IPS-18c (cell line): ENCODE results near the gene AHDC1.
"Not testable (repeated sequence)": the region's sequence is repeated elsewhere in the genome, so short reads cannot be mapped to it uniquely, and the experiment has no call there.

Experiments
- H3K4me3 ChIP-seq: 2 replicates; pipeline ENCODE4 v1.7.0; 2013; ENCODE audit warnings: low read depth, mild to moderate bottlenecking, low read length, moderate library complexity; ENCODE audit not compliant: insufficient read depth
- H3K9me3 ChIP-seq: one replicate; pipeline ENCODE4 v1.6.1; 2013; ENCODE audit warnings: mild to moderate bottlenecking, low read length, moderate library complexity; ENCODE audit not compliant: control insufficient read depth, insufficient read depth

The AHDC1 gene, protein sequence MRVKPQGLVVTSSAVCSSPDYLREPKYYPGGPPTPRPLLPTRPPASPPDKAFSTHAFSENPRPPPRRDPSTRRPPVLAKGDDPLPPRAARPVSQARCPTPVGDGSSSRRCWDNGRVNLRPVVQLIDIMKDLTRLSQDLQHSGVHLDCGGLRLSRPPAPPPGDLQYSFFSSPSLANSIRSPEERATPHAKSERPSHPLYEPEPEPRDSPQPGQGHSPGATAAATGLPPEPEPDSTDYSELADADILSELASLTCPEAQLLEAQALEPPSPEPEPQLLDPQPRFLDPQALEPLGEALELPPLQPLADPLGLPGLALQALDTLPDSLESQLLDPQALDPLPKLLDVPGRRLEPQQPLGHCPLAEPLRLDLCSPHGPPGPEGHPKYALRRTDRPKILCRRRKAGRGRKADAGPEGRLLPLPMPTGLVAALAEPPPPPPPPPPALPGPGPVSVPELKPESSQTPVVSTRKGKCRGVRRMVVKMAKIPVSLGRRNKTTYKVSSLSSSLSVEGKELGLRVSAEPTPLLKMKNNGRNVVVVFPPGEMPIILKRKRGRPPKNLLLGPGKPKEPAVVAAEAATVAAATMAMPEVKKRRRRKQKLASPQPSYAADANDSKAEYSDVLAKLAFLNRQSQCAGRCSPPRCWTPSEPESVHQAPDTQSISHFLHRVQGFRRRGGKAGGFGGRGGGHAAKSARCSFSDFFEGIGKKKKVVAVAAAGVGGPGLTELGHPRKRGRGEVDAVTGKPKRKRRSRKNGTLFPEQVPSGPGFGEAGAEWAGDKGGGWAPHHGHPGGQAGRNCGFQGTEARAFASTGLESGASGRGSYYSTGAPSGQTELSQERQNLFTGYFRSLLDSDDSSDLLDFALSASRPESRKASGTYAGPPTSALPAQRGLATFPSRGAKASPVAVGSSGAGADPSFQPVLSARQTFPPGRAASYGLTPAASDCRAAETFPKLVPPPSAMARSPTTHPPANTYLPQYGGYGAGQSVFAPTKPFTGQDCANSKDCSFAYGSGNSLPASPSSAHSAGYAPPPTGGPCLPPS (N-terminal part only)

DNA sequence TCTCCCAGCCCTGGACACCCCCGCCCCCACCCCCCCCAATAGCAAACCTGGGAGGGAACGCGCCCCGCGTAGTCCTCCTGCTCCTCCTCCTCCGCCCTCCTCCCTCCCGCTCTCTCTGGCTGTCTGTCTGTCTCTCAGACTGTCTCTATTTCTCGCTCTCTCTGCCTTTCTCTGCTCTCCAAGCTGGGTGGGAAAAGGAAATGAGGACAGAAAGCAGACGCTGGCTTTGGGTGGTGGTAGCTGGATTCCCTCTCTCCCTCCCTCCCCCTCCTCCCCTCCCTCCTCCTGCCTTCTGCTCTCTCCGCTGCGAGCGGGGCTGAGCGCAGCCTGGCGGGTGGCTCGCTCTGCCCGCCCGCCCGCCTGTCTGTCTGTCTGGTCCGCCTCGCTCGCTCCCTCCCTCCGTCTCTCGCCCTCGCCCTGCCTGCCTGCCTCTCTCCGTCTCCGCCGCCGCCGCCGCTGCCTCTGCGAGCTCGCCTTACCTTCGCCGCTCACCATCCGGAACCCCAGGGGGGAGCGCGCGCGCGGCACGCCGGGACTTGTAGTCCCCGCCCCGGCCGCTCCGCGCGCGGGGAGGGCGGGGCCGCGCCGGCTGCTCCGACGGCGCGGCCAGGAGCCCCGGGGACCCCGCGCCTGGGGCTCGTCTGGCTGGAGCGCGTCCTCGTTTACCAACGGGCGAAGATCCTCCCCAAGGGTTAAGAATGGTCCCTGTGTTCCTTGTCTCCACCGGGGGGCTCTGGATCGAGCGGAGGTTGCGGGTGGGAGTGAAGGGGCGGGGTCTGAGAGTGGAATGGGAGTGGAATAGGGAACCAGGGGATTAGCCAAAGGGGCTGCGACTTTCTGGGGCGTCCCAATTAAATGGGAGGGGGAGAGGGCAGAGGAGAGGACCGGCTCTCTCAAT lies at the start of gene AHDC1:
Gene AHDC1, minus strand, starts transcription at position 464 of the 898 bp plus-strand sequence. CDS start 52,029 bp downstream, outside the sequence.
- H3K9me3 ChIP-seq, result peaks cover 5% of the 10 kb centered on the region
- peak within 1 kb of the TSS; percentile 77 for H3K4me3 ChIP-seq

DNA sequence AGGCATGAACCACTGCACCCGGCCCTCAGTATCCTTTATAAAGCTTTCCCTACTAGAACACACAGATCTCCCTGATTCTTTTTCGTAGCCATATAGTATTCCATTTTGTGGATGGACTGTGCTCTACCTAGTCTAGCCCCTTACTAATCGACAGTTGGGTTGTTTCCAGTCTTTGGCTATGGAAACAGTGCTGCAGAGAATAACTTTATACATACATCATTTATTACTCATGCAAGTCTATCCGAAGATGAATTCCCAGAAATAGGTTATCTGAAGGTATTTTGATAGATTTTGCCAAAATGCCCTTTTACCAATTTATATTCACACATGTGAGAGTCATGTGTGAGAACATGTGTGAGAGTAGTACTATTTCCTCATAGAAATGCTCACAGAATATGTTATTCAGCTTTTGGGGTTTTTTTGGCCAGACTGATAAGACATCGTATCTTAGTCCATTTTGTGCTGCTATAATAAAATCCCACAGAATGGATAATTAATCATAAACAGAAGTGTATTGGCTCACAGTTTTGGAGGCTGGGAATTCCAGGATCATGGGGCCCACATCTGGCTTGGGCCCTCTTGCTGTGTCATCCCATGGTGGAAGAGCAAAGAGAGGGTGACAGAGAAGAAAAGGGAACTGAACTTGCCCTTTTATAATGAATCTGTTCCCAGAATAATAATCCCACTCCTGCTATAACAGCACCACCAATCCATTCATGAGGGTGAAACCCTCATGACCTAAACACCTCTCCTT lies 48.3 kb upstream of the AHDC1 start:
- H3K9me3 ChIP-seq, result no peaks in the 10 kb centered on the region
- no peak overlapping the region for H3K4me3 ChIP-seq

DNA sequence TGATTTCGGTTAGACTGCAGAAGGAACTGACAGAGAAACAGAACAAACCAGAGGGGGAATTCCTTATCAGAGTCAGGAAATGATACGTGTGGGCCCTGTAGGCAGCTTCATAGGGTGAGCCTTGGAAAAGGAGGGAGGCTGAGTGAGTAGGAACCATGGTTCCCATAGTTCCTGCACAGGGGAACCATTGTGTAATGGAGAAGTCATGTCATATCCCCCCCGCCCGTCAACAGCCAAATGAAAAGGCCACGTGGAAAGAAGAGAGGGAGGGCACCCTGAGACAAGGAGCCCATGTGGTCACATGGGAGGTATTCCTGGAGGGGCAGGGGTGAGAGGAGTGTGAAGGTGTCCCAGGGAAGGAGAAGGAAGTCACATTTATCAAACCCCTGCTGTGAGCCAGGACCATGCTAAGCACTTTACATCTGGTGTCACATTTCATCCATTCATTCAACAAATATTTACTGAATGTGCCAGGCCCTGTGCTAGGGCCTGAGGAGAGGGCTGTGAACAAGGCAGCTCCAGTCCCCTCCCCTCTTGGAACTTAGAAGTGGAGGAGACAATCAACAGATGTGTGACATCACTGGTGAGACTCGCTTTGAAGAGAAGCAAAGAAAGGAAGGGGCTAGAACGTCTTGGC lies 46.7 kb upstream of the AHDC1 start:
- Histone ChIP-seq H3K9me3 (no peaks in the 10 kb centered on the region), H3K4me3 (no peak overlapping the region)

DNA sequence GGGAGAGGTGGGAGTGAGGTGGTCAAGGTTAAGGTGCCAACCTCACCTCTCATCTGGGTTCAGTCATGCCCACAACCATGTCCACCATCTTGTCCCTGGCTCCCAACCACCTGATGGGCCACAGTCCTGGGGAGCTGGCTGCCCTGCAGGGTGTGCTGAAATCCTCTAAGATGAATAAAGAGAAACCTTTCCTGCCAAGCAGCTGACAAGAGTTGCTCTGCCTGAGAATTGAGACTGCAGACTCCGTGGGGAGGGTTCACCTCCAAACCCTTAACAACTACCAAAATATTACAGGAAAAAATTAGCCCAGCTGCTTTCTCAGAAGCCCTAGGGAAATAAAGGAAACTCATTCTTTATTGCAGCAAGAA lies 46.2 kb upstream of the AHDC1 start:
- Histone ChIP-seq H3K9me3 (no peaks in the 10 kb centered on the region), H3K4me3 (no peak overlapping the region)

GRCh38 chr1:27649306-27649635 lies 45.3 kb upstream of the AHDC1 start:
- no peaks in the 10 kb centered on the region for H3K9me3 ChIP-seq
- H3K4me3 ChIP-seq, result no peak overlapping the region

DNA sequence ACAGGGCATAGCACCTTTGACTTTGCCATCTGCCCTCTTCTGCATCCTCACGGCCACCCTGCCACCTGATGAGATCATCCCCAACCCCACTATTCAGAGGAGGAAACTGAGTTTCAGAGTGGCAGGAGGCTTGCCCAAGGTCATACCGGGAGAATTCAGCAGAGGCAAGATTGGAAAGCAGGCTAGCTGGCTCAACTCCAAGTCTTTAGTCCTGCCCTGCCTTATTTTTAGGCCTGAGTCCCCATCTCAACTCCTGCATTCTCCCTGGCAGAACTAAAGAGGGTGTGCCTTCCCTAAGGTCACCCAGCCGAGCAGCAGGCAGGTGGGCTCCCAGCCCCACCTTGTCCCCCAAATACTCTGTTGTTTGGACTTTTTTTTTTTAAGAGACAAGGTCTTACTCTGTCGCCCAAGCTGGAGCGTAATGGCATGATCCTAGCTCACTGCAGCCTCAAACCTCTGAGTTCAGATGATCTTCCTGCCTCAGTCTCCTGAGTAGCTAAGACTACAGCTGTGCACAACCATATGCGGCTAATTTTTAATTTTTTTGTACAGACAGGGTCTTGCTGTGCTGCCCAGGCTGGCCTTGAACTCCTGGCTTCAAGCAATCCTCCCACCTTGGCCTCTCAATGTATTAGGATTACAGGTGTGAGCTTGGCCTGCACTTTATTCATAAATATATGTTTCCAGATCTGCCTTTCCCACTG lies 44.8 kb upstream of the AHDC1 start:
- Histone ChIP-seq H3K4me3 (no peak overlapping the region), H3K9me3 (no peaks in the 10 kb centered on the region)

- Histone ChIP-seq H3K9me3 (no peaks in the 10 kb centered on the region), H3K4me3 (no peak overlapping the region)
Measured at GRCh38 chr1:27647328-27647727, 43.4 kb upstream of the AHDC1 start.

DNA sequence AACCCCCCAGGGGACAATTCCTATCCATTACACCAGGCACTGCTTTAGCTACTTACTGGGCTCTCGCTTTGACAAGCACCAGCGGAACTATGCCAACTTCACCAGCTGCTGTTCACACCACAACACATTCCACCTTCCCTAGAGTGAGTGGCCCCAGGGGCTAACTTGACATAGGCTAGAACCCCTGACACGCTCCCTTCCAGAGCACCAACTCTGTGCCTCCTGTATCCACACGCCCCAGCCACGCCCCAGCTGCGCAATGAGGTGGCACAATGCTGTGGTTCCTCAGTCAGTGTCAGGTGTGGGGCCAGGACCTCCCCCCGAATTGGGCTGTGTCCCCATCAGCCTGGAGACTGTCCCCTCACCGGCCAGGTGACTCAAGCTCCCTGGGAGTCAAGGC lies 42.7 kb upstream of the AHDC1 start:
- Histone ChIP-seq H3K4me3 (no peak overlapping the region), H3K9me3 (no peaks in the 10 kb centered on the region)

GRCh38 chr1:27645071-27645415 lies 41.1 kb upstream of the AHDC1 start:
- H3K4me3 ChIP-seq, result no peak overlapping the region
- no peaks in the 10 kb centered on the region for H3K9me3 ChIP-seq

DNA sequence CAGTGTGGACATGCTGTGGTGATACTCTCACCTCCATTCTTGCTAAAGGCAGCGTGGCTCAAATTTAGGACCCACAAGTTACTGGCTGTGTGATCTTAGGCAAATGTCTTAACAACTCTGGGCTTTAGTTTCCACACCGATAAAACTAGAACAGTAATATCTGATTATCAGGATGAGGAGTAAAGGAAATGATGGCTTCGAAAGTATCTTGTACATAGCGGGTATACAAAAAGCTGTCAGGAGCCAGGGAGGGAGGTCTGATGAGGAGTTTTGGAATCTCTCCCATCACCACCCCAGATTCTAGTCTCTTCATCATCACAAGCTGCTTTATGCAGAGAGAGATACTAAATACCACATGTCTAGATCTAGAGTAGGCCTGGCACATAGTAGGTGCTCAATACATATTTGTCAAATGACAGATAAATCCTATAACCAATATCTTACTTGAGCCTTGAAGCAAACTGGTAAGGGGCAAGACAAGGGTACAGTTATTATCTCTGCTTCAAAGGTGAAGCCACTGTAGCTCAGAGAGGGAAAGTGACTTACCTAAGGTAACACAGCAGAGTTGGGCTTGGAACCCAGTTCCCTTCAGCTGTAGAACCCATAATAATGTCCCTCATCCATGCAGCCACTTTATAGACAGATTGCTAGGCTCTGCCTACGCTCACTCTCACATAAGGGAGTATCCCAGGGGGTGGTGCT lies 40.6 kb upstream of the AHDC1 start:
- no peaks in the 10 kb centered on the region for H3K9me3 ChIP-seq
- no peak overlapping the region for H3K4me3 ChIP-seq

GRCh38 chr1:27643600-27644368 lies 39.8 kb upstream of the AHDC1 start:
- H3K4me3 ChIP-seq, result no peak overlapping the region
- H3K9me3 ChIP-seq, result no peaks in the 10 kb centered on the region

GRCh38 chr1:27640514-27640913 lies 36.6 kb upstream of the AHDC1 start:
- not testable (repeated sequence) for H3K9me3 ChIP-seq

DNA sequence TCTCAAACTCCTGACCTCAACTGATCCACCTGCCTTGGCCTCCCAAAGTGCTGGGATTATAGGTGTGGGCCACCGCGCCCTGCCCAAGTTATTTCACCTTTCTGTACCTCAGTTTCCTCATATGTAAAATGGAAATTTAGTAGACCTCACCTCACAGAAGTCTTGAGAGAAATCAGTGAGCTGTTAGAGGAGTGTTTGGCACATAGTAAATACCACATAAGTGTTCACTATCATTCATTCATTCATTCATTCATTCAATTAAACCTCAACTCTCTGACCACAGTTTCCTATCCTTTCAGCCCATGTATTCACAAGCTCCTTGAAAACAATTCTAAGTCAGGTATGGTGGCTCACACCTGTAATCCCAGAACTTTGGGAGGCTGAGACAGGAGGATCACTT lies 34.9 kb upstream of the AHDC1 start:
- Histone ChIP-seq H3K9me3 (no peaks in the 10 kb centered on the region), H3K4me3 (no peak overlapping the region)

More at GRCh38 chr1:27640514-27640913, 36.6 kb upstream of the AHDC1 start:
- H3K4me3 ChIP-seq, result not testable (repeated sequence)

- H3K9me3 ChIP-seq, result no peaks in the 10 kb centered on the region
- no peak overlapping the region for H3K4me3 ChIP-seq
Measured at GRCh38 chr1:27638047-27638734, 34.2 kb upstream of the AHDC1 start.
